NCI-H1092 treated with DMSO at 0.1 percent for 48 hours (cell line): ENCODE data around the gene WDR26.
"Not testable (repeated sequence)": the region's sequence is repeated elsewhere in the genome, so short reads cannot be mapped to it uniquely, and the experiment has no call there.

Experiments
- DNase-seq: peaks from one replicate; lab custom pipeline; 2025; lab: John Stamatoyannopoulos, UW

WDR26 gene

GRCh38 chr1:224349716-224350115, 84.9 kb downstream of the WDR26 start:
- DNase-seq = not testable (repeated sequence)

- DNase-seq = no peak
Measured at GRCh38 chr1:224348137-224348536, 86.5 kb downstream of the WDR26 start.

- no peak for DNase-seq
Measured at GRCh38 chr1:224343679-224344078, 90.9 kb downstream of the WDR26 start.

GRCh38 chr1:224340453-224341384, 93.9 kb downstream of the WDR26 start:
- DNase-seq = peak; percentile 19

GRCh38 chr1:224339442-224340033, 95.1 kb downstream of the WDR26 start:
- no peak for DNase-seq

GRCh38 chr1:224338150-224338838, 96.3 kb downstream of the WDR26 start:
- DNase-seq = no peak
